DMS153 (cell line): Measurements from ENCODE around the gene C19orf33.
"Not testable (repeated sequence)": the region's sequence is repeated elsewhere in the genome, so short reads cannot be mapped to it uniquely, and the experiment has no call there.

ENCODE experiments used
- DNase-seq: peaks from one replicate; lab custom pipeline; 2025; lab: John Stamatoyannopoulos, UW

The C19orf33 gene

DNA sequence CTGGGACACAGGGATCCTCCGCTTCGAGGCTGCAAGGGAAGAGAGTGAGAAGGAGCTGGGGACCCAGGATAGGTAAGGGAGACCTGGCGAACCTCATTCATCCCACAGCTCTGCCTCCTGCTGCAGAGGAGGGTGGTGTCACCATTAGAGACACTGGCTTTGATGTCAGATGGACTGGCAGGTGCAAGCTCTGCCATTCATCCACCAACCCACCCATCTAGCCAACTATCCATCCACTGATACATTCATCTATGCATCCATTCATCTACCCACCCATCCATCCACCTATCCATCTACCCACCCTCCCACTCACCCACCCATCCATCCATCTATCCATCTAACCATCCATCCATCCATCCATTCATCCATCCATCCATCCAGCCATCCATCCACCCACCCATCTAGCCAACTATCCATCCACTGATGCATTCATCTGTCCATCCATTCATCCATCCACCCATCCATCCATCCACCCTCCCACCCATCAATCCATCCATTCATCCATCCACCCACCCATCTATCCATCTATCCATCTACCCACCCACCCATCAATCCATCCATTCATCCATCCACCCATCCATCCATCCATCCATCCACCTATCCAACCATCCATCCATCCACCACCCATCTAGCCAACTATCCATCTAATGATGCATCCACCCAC, 5.7 kb downstream of the C19orf33 start:
- DNase-seq = no peak

DNA sequence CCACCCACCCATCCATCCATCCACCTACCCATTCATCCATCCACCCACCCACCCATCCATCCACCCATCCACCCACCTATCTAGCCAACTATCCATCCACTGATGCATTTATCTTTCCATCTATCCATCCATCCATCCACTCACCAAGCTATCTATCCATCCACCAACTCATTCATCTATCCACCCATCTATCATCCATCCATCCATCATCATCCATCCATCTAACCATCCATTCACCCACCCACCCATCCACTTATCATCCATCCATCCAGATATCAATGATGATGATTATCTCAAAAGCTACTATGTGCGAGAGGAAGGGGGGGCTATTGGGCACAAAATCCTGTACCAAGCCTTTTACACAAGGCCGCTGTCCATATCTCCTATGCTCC, 6.2 kb downstream of the C19orf33 start:
- no peak for DNase-seq

DNA sequence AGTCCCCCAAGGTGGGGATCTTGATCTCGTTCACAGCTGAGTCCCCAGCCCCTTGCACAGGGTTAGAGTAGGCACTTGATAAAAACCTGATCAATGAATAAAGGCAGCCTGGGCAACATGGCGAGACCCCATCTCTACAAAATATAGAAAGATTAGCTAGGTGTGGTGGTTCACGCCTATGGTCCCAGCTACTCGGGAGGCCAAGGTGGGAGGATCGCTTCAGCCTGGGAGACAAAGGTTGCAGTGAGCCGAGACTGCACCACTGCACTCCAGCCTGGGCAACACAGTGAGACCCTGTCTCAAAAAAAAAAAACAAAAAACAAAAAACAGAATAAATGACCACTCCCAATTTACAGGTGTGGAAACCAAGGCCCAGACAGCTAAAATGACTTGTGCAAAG, 6.9 kb downstream of the C19orf33 start:
- no peak for DNase-seq

DNA sequence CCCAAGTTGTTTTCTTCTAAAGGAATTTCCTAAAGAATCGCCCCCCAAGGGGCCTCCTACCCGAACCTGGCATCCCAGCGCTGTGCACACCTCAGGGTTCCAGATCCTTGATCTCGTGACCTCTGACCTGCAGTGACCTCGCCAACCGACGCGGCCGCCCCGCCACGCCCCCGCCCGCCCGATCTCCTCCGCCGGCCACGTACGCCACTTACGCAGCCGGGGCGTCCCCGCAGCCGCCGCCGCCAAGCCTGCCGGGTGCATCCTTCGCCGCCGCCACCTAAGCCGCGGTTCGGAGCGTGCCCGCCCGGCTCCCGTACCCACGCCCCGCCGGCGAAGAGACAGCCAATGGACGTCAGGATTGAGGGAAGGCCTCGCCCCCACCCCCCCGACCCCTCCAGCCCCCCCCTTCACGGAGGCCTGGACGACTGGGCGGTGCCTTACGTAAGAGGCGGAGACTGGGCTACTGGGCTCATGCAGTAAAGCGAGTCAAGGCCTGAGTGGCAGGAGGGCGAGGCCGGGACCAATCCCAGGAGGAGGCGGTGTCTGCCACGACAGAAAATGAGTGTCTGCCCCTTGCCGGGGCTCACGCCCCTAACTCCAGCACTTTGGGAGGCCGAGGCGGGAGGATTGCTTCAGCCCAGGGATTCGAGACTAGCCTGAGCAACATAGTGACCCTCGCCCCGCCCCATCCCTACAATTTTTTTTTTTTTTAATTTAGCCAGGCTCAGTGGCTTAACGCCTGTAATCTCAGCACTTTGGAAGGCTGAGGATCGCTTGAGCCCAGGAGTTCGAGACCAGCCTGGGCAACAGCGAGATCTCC, 11.8 kb downstream of the C19orf33 start, which contains the start of gene YIF1B:
Gene YIF1B (minus strand): TSS at position 291 of the 820 bp plus-strand sequence. CDS start 30 bp downstream, at position 261.
- DNase-seq = peak; percentile 97

DNA sequence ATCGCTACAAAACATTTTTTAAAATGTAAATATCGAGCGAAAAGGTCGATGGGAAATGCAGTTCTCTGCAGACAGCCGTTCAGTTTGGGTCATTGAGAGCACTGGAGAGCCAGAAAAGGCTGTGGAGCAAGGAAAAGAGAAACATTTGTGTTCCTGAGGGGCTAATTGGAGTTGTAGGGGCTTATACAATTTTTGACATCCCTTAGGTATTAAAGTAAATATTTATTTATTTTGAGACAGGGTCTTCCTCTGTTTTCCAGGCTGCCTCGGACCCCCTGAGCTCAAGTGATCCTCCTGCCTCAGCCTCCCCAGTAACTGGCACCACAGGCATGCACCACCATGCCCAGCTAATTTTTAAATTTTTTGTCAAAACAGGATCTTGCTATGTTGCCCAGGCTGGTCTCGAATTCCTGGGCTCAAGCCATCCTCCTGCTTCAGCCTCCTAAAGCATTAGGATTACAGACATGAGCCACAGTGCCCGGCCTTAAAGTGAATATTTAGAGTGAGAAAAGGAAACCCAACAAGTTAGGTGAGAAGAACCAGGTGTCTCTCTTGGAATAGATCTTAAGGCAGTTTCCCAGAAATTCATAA, 12.5 kb downstream of the C19orf33 start:
- no peak for DNase-seq

DNA sequence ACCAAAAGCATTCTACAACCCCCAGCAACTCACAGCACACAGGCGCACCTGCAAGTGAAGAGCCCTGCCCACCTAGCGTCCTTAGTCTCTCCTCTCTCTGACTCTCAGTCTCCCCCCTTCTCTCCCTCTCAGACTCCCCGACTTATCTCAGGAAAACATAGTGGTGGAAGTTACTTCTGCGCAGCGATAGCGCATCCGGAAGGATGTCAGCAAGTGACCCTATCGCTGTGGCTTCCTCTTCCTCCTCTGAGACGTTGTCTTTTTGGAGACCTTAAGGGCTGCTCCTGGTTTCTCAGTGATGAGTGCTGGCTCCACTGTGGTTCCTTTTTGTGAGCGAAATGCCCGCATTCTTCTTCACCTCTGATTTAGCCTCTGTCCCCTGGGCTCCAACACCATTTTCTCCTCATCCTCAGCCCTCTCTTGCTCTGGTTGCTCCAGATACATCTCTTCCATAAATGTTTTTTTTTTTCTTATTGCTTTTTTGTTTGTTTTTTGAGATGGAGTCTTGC, 13.1 kb downstream of the C19orf33 start:
- no peak for DNase-seq

DNA sequence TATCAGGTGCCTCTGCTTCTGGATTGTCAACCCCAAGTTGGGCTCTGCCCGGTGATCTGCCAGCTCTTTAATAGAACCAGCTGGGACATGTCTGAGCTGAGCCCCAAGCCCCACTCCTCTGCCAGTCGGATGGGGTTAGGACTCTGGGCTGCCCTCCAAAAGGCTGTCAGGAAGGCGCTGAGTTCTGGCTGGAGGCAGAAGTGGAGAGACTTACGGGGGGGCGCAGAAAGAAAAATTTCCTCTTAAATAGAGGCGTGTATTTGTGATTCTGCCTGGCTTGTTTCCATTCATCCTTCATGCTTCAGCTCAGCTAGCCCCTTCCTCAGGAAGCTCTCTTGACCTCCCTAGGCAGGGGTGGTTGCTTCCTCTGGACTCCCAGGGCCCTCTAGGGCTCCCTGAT, 14.6 kb downstream of the C19orf33 start:
- DNase-seq = no peak

DNA sequence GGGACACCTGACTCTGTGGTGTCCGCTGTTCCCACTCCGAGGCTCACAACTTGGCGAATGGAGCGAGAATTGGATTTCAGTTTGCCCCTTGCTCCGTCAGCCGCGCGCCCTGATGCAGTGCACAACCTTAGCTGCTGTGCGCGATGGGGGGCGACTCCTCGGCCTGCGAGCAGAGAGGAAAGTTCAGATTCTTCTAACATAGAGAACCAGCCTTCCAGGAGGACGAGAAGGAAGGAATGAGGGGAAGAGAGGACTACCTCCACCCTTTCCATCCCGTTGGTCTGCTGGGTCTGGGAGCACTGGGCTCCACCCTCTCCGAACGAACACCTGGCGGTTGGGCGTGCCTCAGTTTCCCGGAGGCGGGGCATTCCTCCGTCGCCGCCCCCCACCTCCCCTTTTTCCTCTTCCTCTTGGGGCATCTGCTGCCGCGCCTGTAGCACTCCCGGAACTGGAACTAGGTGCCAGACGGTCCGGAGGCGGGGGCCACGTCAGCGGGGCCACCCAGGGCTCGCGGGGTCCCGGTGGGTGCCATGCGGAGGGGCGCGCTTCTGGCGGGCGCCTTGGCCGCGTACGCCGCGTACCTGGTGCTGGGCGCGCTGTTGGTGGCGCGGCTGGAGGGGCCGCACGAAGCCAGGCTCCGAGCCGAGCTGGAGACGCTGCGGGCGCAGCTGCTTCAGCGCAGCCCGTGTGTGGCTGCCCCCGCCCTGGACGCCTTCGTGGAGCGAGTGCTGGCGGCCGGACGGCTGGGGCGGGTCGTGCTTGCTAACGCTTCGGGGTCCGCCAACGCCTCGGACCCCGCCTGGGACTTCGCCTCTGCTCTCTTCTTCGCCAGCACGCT, 15.6 kb downstream of the C19orf33 start, which contains the start of gene KCNK6:
Gene KCNK6 (plus strand): TSS at position 425 of the 838 bp plus-strand sequence. CDS start 106 bp downstream, at position 531.
- DNase-seq = peak; percentile 8

DNA sequence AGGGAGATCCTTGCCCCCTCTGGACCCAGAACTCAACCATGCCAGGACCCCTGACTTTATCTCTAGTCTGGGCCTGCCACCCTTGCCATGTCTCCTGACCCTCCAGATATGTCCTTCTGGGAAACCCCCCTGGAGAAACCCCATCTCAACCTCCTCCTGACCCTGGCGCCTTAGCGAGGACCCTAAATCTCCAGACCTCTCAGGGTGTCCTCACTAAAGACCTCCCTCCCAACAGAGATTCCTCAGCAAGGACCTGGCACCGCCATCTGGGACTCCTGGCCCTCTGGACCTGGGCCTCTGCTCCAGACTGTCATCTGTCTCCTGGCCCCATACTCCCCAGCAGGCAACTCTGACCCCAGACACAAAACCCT, 16.9 kb downstream of the C19orf33 start:
- DNase-seq = no peak

DNA sequence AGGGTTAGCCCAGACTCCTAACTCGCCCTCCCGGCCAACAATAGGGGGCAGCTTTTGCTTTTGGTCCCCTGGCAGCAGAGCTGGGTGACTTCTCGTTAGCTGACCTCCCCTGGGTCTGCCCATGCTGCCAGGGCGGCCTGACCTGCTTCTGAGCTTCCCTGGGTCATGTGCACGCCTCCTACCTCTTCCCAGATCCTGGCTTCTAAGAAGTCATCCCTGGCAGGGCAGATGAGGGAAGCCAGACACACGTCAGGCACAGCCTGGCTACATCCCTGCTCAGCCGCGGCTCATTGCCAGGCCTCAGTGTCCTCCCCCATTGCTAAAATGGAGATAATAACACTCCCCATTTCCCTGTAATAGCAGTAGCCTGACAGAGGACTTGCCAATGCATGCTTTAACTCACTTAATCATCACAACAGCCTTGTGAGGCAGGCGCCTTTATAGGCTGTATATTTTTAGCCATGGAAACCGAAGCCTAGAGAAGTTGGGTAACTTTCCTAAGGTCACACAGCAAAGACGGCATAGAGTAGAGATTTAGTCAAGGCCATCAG, 17.7 kb downstream of the C19orf33 start:
- DNase-seq = no peak

DNA sequence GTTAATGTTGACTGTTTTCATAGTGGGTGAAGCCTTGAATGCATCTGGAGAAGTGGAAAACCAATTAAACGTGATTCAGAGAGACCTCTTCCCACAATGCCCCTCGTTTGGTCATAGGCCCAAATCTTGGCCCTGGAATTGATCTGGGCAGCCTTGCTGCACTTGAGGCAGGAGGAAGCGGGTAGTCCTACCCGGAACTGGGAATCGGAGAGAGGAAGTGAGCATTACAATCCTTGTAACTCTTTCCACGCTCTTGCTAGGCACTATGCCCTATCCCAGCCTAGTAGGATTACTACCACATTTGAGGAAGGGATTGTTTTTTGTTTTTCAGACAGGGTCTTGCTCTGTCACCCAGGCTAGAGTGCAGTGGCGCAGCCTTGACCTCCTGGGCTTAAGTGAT, 19.2 kb downstream of the C19orf33 start:
- no peak for DNase-seq

DNA sequence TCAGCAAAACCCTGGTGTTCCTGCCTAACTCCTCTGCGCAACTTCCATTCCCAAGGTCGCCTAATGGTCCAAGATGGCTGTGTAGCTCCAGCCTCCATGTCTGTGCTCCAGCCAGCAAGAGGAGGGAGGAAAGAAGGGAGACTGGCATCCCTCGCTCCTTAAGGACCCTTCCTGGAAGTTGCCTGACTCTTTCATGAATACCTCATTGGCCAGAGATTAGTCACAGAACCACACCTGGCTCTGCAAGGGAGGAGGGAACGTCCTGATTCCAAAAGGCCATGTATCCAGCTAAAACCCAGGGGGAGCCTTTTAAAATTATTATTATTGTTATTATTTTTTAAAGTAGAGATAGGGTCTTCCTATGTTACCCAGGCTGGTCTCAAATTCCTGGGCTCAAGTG, 20.4 kb downstream of the C19orf33 start:
- no peak for DNase-seq

DNA sequence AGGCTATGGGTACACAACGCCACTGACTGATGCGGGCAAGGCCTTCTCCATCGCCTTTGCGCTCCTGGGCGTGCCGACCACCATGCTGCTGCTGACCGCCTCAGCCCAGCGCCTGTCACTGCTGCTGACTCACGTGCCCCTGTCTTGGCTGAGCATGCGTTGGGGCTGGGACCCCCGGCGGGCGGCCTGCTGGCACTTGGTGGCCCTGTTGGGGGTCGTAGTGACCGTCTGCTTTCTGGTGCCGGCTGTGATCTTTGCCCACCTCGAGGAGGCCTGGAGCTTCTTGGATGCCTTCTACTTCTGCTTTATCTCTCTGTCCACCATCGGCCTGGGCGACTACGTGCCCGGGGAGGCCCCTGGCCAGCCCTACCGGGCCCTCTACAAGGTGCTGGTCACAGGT, 22.5 kb downstream of the C19orf33 start:
- DNase-seq = no peak

DNA sequence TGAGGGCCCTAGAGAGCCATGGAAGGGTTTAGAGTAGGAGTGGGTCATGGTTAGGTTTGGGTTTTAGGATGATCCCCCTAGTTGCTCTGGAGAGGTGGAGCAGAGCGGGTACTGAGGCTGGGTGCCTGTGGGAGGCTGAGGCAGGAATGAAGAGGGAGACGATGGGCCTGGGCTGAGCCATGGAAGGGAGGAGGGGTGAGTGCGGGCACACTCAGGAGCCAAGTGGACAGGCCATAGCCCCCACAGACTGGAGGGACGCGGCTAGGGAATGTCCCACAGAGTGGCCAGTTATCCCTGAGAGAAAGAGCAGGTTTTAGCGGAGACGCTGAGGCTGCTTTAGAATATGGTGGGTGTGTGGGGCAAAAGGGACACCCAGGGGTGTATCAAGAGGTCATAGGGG, 25.6 kb downstream of the C19orf33 start:
- no peak for DNase-seq

DNA sequence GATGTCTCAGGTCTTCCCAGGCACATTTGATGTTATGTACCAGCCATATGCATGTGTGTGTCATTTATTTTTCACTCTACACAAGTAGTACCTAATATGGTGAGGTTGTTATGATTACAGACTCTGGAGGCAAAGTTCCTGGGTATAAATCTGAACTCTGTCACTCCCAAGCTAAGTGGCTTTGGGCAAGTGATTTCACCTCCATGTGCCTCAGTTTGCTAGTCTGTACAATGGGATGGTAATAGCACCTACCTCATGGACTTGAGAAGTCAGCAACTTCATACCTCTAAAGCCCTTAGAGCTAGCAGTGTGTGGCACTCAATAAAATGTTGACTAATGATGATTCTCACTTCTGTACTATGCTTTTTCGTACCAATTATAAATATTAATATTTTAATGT, 27.7 kb downstream of the C19orf33 start:
- DNase-seq = no peak

DNA sequence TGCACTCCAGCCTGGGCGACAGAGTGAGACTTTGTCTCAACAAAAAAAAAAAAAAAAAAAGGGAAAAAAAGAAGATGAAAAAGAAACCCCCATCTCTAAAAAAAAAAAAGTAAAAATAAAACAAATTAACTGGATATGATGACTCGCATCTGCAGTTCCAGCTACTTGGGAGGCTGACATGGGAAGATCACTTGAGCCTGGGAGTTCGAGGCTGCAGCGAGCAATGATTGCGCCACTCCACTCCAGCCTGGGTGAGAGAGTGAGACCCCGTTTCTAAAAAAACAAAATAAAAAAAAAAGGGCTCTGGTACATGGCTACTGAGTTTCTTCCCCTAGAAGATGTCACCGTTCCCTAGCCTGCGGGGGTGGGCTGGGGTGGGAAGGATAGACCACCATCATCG, 29.2 kb downstream of the C19orf33 start:
- no peak for DNase-seq

DNA sequence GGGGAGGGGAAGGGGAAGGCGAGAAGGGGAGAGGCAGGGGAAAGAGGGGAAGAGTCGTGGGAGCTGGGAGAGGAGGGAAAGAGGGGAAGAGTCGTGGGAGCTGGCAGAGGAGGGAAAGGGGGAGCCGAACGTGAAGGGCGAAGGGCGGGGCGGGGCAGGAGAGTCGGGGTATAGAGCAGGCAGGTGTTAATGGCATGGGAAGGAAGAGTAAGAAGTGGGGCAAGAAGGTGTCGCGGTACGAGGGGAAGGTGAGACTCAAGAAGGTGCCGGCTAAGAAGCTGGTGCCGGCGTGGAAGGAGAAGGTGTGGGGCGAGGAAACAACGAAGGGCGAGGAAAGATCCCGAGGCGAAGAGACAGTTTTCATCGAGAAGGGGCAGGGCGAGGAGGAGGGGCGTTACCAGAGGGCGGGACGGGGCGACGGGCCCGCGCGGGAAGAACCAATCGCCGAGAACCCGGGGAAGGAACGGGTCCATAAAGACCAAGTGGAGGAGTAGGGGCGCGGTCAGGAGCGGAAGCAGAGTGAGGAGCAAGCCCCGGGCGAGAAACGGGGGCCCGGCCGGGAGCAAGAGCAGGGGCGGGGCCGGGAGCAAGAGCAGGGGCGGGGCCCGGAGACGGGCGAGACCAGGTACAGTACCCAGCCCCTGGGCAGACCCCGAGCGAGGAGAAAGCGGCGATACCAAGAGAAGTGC, 32.0 kb downstream of the C19orf33 start:
- peak; percentile 96 for DNase-seq

DNA sequence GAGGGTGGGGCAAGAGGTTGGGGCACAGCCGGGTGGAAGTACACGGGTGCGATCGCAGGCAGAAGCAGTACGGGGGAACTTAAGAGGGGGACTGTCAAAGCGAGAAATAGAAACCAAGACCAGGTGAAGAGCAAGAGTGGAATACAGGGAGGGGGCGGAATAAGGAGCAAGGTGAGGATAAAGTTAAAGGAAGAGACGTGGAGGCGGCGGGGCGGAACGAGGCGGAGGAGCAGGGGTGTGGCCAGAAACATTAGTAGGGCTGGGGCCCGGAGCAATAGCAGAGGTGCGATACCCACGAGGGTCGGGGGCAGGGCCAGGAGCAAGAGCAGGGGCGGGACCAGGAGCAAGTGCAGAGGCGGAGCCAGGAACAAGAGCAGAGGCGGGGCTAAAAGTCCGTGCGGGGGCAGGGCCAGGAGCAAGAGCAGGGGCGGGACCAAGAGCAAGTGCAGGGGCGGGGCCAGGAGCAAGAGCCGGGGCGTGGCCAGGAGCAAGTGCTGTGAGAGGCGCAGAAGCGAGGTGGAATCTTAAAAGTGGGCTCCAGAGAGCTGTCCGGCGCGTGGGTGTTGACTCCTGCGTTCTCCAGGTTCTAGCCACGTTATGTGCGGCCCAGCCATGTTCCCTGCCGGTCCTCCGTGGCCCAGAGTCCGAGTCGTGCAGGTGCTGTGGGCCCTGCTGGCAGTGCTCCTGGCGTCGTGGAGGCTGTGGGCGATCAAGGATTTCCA, 32.7 kb downstream of the C19orf33 start:
- peak; percentile 86 for DNase-seq

DNA sequence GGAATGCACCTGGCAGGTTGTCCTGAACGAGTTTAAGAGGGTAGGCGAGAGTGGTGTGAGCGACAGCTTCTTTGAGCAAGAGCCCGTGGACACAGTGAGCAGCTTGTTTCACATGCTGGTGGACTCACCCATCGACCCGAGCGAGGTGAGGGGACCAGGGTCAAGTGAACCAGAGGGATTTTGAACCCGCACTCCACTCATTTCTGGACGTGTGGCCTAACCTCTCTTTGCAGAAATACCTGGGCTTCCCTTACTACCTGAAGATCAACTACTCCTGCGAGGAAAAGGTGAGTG, 33.3 kb downstream of the C19orf33 start:
- no peak for DNase-seq

DNA sequence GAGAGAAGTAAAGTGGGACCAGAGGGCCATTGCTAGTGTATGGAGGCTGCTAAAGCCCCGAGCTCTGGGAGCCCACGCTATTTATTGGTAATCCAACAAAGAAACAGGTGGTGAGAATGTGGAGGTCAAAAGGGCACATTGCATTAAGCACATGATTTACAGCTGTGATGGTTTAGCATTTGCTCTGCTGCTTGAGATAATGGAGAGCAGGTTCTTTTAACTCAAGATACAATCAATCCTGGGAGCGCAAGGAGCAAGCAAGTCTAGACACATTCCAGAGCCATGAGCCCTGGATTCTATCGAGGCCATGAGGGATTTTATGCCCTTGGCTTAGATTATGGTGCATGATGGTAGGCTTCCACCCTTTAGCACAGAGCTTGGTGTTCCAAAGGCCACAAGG, 35.0 kb downstream of the C19orf33 start:
- not testable (repeated sequence) for DNase-seq

DNA sequence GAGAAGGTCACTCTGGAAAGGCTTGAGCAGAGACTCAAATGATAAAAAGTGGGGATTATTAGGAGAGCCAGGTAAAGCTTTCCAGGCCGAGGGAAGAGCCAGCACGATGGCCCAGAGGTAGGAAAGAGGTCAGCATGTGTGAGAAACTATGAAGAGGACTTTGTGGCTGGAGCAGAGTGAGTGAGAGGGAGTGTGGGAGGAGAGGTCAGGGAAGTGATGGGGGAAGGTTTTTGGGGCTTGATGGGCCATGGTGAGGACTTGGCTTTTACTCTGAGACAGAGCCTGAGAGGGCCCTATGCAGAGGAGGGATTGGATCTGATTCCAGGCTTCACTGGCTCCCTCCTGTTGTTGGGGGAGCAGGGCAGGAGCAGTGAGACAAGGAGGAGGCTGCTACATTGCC, 36.9 kb downstream of the C19orf33 start:
- no peak for DNase-seq
